Measurements from ENCODE around the gene LIF.

LIF gene

GRCh38 chr22:30272781-30273601, 26.4 kb upstream of the LIF start:
- peaks cover 4% of the 10 kb centered on the region; the same call in 1 of the 2 replicates for H3K4me1 ChIP-seq (ENCODE audit: insufficient read depth, low read length)
- WGBS: 91% methylated on average over 15 of the region's 16 CpGs
- no peak overlapping the region for H3K27ac ChIP-seq (ENCODE audit: low read depth, low read length)

GRCh38 chr22:30270832-30271231, 24.3 kb upstream of the LIF start:
- Histone ChIP-seq H3K36me3 (ENCODE audit: insufficient read depth, low read length) (no peaks in the 10 kb centered on the region), H3K9ac (ENCODE audit: low read depth, low read length) (no peak overlapping the region), H3K27ac (ENCODE audit: low read depth, low read length) (no peak overlapping the region), H3K4me3 (ENCODE audit: low read length) (no peak overlapping the region), H3K4me1 (ENCODE audit: insufficient read depth, low read length) (no peaks in the 10 kb centered on the region), H3K9me3 (ENCODE audit: insufficient read depth, low read depth, low read length) (no peaks in the 10 kb centered on the region), H3K27me3 (ENCODE audit: insufficient read depth, low read length) (no peaks in the 10 kb centered on the region)
- 88% methylated on average over 16 of the region's 16 CpGs for WGBS

More at GRCh38 chr22:30272781-30273601, 26.4 kb upstream of the LIF start:
- H3K36me3 ChIP-seq (ENCODE audit: insufficient read depth, low read length): no peaks in the 10 kb centered on the region
- H3K27me3 ChIP-seq (ENCODE audit: insufficient read depth, low read length): no peaks in the 10 kb centered on the region
- no peaks in the 10 kb centered on the region for H3K9me3 ChIP-seq (ENCODE audit: insufficient read depth, low read depth, low read length)
- H3K9ac ChIP-seq (ENCODE audit: low read depth, low read length): no peak overlapping the region
- no peak overlapping the region for H3K4me3 ChIP-seq (ENCODE audit: low read length)

- Histone ChIP-seq H3K9ac (ENCODE audit: low read depth, low read length) (no peak overlapping the region; the same call in 1 of the 2 replicates), H3K36me3 (ENCODE audit: insufficient read depth, low read length) (no peaks in the 10 kb centered on the region), H3K9me3 (ENCODE audit: insufficient read depth, low read depth, low read length) (no peaks in the 10 kb centered on the region), H3K4me3 (ENCODE audit: low read length) (no peak overlapping the region), H3K27me3 (ENCODE audit: insufficient read depth, low read length) (peaks cover 3% of the 10 kb centered on the region; the same call in 1 of the 2 replicates), H3K27ac (ENCODE audit: low read depth, low read length) (no peak overlapping the region), H3K4me1 (ENCODE audit: insufficient read depth, low read length) (no peaks in the 10 kb centered on the region)
- 90% methylated on average over 8 of the region's 8 CpGs for WGBS
These were observed 21.8 kb upstream of the LIF start for GRCh38 chr22:30268331-30268730.

- Histone ChIP-seq H3K27ac (ENCODE audit: low read depth, low read length) (no peak overlapping the region), H3K36me3 (ENCODE audit: insufficient read depth, low read length) (no peaks in the 10 kb centered on the region), H3K4me3 (ENCODE audit: low read length) (no peak overlapping the region), H3K4me1 (ENCODE audit: insufficient read depth, low read length) (no peaks in the 10 kb centered on the region), H3K27me3 (ENCODE audit: insufficient read depth, low read length) (peaks cover 3% of the 10 kb centered on the region; the same call in 1 of the 2 replicates), H3K9me3 (ENCODE audit: insufficient read depth, low read depth, low read length) (no peaks in the 10 kb centered on the region), H3K9ac (ENCODE audit: low read depth, low read length) (no peak overlapping the region)
- 93% methylated on average over 14 of the region's 14 CpGs for WGBS
These were observed 21.1 kb upstream of the LIF start for GRCh38 chr22:30267382-30268302.

DNA sequence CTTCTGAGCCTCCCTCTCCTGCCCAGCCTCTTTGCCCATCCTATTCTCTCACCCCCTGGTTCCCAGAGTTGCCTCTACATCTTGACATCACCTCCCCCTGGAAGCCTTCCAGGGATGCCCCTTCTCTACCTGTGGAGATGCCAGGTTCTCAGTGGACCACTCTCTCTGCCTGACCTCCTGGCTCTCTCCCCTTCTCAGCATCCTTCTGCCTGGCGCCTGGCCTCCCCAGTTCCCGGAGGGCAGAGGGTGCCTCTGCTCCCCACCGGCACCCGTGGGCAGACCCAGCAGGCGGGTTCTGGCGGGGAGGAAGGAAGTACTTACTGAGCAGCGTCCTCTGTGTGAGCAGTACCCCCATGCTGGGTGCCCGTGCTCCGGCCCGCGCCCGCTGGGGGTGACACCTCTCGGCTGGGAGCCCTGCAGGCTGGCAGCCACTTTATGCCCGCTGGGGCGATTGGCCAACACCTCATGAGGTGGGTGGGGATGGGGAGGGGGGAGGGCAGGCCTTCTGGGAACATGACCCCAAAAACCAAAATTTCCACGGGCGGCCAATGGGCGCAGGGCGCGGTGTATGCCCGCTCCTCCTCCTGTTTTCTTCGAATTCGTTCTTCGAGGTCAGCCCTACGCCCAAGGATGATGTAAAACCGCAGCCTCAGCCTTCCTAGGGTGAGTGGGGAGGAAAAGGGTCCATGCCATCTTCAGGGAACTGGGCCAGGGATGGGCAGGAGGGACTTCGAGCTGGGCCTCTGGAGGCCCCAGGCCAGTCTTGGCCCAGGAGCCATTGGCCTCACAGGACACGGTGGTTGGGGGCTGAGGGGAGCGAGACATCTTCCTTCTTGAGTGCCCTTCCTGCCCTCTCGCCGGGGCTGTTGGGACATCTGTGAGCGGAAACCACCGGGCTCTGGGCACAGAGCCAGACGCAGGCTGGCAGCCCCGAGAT, 20.2 kb upstream of the LIF start, which contains the start of gene OSM:
OSM (minus strand) TSS at position 407 of the 937 bp plus-strand sequence; CDS start at position 355, 52 bp downstream.
- no peak within 1 kb of the TSS for H3K9ac ChIP-seq (ENCODE audit: low read depth, low read length)
- 94% methylated on average over 35 of the region's 35 CpGs for WGBS

GRCh38 chr22:30265823-30266444, 19.4 kb upstream of the LIF start:
- H3K9me3 ChIP-seq (ENCODE audit: insufficient read depth, low read depth, low read length): no peaks in the 10 kb centered on the region
- 86% methylated on average over 24 of the region's 24 CpGs for WGBS
- H3K9ac ChIP-seq (ENCODE audit: low read depth, low read length): no peak overlapping the region
- peaks cover 3% of the 10 kb centered on the region; the same call in 1 of the 2 replicates for H3K27me3 ChIP-seq (ENCODE audit: insufficient read depth, low read length)
- no peaks in the 10 kb centered on the region for H3K4me1 ChIP-seq (ENCODE audit: insufficient read depth, low read length)
- no peak overlapping the region for H3K27ac ChIP-seq (ENCODE audit: low read depth, low read length)
- H3K4me3 ChIP-seq (ENCODE audit: low read length): no peak overlapping the region
- no peaks in the 10 kb centered on the region for H3K36me3 ChIP-seq (ENCODE audit: insufficient read depth, low read length)

More for the DNA sequence above, 20.2 kb upstream of the LIF start, which contains the start of gene OSM:
- no peaks in the 10 kb centered on the region for H3K4me1 ChIP-seq (ENCODE audit: insufficient read depth, low read length)
- no peaks in the 10 kb centered on the region for H3K9me3 ChIP-seq (ENCODE audit: insufficient read depth, low read depth, low read length)
- H3K4me3 ChIP-seq (ENCODE audit: low read length): no peak within 1 kb of the TSS
- peaks cover 3% of the 10 kb centered on the region; the same call in 1 of the 2 replicates for H3K27me3 ChIP-seq (ENCODE audit: insufficient read depth, low read length)
- no peaks in the 10 kb centered on the region for H3K36me3 ChIP-seq (ENCODE audit: insufficient read depth, low read length)
- H3K27ac ChIP-seq (ENCODE audit: low read depth, low read length): no peak within 1 kb of the TSS

GRCh38 chr22:30265131-30265720, 18.7 kb upstream of the LIF start:
- WGBS: 92% methylated on average over 9 of the region's 9 CpGs
- Histone ChIP-seq H3K4me3 (ENCODE audit: low read length) (no peak overlapping the region), H3K27me3 (ENCODE audit: insufficient read depth, low read length) (peaks cover 3% of the 10 kb centered on the region; the same call in 1 of the 2 replicates), H3K9me3 (ENCODE audit: insufficient read depth, low read depth, low read length) (no peaks in the 10 kb centered on the region), H3K9ac (ENCODE audit: low read depth, low read length) (no peak overlapping the region), H3K4me1 (ENCODE audit: insufficient read depth, low read length) (no peaks in the 10 kb centered on the region), H3K27ac (ENCODE audit: low read depth, low read length) (no peak overlapping the region), H3K36me3 (ENCODE audit: insufficient read depth, low read length) (no peaks in the 10 kb centered on the region)

- Histone ChIP-seq H3K9me3 (ENCODE audit: insufficient read depth, low read depth, low read length) (no peaks in the 10 kb centered on the region), H3K27ac (ENCODE audit: low read depth, low read length) (no peak overlapping the region), H3K9ac (ENCODE audit: low read depth, low read length) (no peak overlapping the region), H3K27me3 (ENCODE audit: insufficient read depth, low read length) (peaks cover 3% of the 10 kb centered on the region; the same call in 1 of the 2 replicates), H3K4me3 (ENCODE audit: low read length) (no peak overlapping the region), H3K4me1 (ENCODE audit: insufficient read depth, low read length) (no peaks in the 10 kb centered on the region), H3K36me3 (ENCODE audit: insufficient read depth, low read length) (no peaks in the 10 kb centered on the region)
- 92% methylated on average over 17 of the region's 17 CpGs for WGBS
These were observed 17.3 kb upstream of the LIF start for GRCh38 chr22:30263883-30264282.

DNA sequence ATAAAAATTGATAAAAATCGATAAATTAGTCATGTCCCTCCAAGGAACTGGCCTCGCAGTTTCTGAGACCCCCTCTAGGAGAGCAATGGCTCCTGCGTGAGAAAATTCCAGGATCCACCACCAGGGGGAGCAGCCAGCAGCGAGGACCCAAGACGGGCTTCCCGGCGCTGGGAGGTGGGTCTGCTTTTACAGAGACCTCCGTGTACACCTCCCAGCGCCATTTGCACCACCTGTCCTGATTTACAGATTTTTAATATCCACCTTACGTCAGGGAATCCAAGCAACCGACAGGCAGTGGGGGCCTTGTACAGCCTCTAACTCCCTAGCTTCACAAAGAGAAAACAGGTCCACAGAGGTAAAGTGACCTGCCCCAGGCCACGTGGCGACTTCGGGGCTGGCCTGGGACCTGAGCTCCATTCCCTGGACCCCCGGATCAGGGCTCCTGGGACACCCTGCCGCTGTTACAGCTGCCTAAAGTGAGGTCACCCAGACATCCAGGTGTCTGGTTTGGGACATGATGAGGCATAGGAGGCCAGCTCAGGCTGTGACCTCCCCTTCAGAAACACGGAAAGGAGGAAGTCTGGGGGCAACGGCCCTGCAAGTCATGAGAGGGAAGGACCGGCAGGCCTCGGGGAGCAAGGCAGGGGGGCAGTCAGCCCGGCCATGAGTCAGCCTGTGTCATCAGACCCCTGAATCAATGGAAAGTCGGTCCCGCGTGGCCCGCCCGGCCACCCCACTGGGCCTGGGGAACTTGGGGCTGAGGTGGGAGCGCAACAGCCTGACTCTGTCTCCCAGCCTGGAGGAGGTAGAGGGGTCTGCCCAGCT, 16.6 kb upstream of the LIF start:
- Histone ChIP-seq H3K36me3 (ENCODE audit: insufficient read depth, low read length) (no peaks in the 10 kb centered on the region), H3K27me3 (ENCODE audit: insufficient read depth, low read length) (peaks cover 3% of the 10 kb centered on the region; the same call in 1 of the 2 replicates), H3K4me3 (ENCODE audit: low read length) (no peak overlapping the region), H3K9me3 (ENCODE audit: insufficient read depth, low read depth, low read length) (no peaks in the 10 kb centered on the region), H3K4me1 (ENCODE audit: insufficient read depth, low read length) (peaks cover 1% of the 10 kb centered on the region; the same call in 1 of the 2 replicates), H3K27ac (ENCODE audit: low read depth, low read length) (no peak overlapping the region), H3K9ac (ENCODE audit: low read depth, low read length) (no peak overlapping the region)
- WGBS: 42% methylated on average over 27 of the region's 27 CpGs
